ENCODE data around the gene TMEM119. TPM values are rescaled to one million over a fixed set of nuclear protein-coding genes. Genes with fewer than 3 reads are reported as not detected.
A peak's percentile ranks its signal among the peaks of the same experiment; 100 is the strongest.

TMEM119 gene
- total and polyA plus RNA-seq, 2 of the 4 experiments (the other 2 are of a cell fraction), result 8.1 to 9.2 TPM

GRCh38 chr12:108630481-108631207, 32.8 kb upstream of the TMEM119 start:
- no peaks in the 10 kb centered on the region for H3K27me3 ChIP-seq (ENCODE audit: control insufficient read depth, insufficient read depth, low read length)
- peak overlapping the region; percentile 49 for H3K14ac ChIP-seq (replicated peaks; ENCODE audit: low read depth, low read length)
- H3K9ac ChIP-seq (ENCODE audit: low read depth, low read length), result no peak overlapping the region
- H2BK15ac ChIP-seq (ENCODE audit: low read depth, low read length), result peak overlapping the region; percentile 75; the same call in 2 of the 3 replicates
- peak overlapping the region; percentile 86 for H2BK5ac ChIP-seq (ENCODE audit: low read depth, low read length, poor library complexity, severe bottlenecking)
- peak overlapping the region; percentile 17; the same call in 1 of the 2 replicates for H3K56ac ChIP-seq (ENCODE audit: extremely low read depth, insufficient read depth, low read length)
- WGBS, 2 experiments (ENCODE audit: extremely low coverage in 2 of 2, insufficient read length in 1 of 2), result 53% methylated on average over 3 of the region's 9 CpGs; no CpG with 5 or more reads in 1 of the 2 experiments
- peak overlapping the region; percentile 43 for H3K18ac ChIP-seq (ENCODE audit: low read depth, low read length)
- POLR2A ChIA-PET (ENCODE audit: unreplicated experiment), result no interaction called here
- H4K91ac ChIP-seq (ENCODE audit: insufficient read depth, low read depth, low read length), result peak overlapping the region; percentile 86
- peak overlapping the region; percentile 92 for H3K4ac ChIP-seq (ENCODE audit: low read depth, low read length)
- peaks cover 0 to 24% of the 10 kb centered on the region in 2 experiments; a peak in 2 of 4 replicates for H3K79me1 ChIP-seq (ENCODE audit: low read depth in 1 of 2, low read length in 2 of 2)
- H2AFZ ChIP-seq (replicated peaks; ENCODE audit: low read length, poor library complexity), result peak overlapping the region; percentile 77
- H4K5ac ChIP-seq (ENCODE audit: low read depth, low read length), result peak overlapping the region; percentile 31
- in situ Hi-C loops (cut with MboI; ENCODE audit: low sequenced_read_pairs), result loop anchor here (25.0 kb wide), 1 partner anchor 457 kb away; the partner anchor contains the start of genes ALKBH2 and UNG
- ATAC-seq (ENCODE audit: low read depth), result peak; percentile 33
- H3K27ac ChIP-seq (ENCODE audit: insufficient read depth, low read length), result peak overlapping the region; percentile 78
- no peaks in the 10 kb centered on the region for H3K9me3 ChIP-seq (ENCODE audit: control insufficient read depth, insufficient read depth, low read length)
- H2AK9ac ChIP-seq (replicated peaks; ENCODE audit: low read depth, low read length, poor library complexity), result peak overlapping the region; percentile 81
- TF ChIP-seq BHLHE40 (IDR thresholded peaks at IDR 0.05; ENCODE audit: low read depth, low read length) (0 out of 2 replicates have a peak, but pooled peaks have one; percentile 2), CEBPB (IDR thresholded peaks at IDR 0.05; ENCODE audit: low read depth, low read length) (no peak; the same call in 1 of the 2 replicates)
- H2BK20ac ChIP-seq (ENCODE audit: low read depth, low read length), result peak overlapping the region; percentile 69
- dilution Hi-C loops (cut with HindIII; ENCODE audit: low sequenced_read_pairs, unreplicated experiment), result no loop called here
- no peaks in the 10 kb centered on the region for H3K36me3 ChIP-seq (ENCODE audit: control insufficient read depth, insufficient read depth, low read length)
- H2AK5ac ChIP-seq (ENCODE audit: low read depth, low read length), result peak overlapping the region; percentile 92
- peaks cover 5% of the 10 kb centered on the region for H4K20me1 ChIP-seq (ENCODE audit: insufficient read depth, low read length)
- intact Hi-C loops (cut with micrococcal nuclease), result no loop called here
- peaks cover 26% of the 10 kb centered on the region for H3K9me1 ChIP-seq (ENCODE audit: insufficient read depth, low read length)
- peak; percentile 77 for DNase-seq
- BruUV-seq (replicated peaks), result no TSS peak
- no peak overlapping the region for H3K4me3 ChIP-seq (ENCODE audit: insufficient read depth, low read depth, low read length)
- CTCF ChIA-PET, result interaction anchor here (1.4 kb wide), 1 partner anchor 320 kb away, joined by 3 read pairs; no protein-coding TSS in a partner anchor
- peak overlapping the region; percentile 87 for H2BK120ac ChIP-seq (ENCODE audit: low read depth, low read length)
- H3K4me2 ChIP-seq (ENCODE audit: low read depth, low read length), result no peak overlapping the region
- H4K8ac ChIP-seq (ENCODE audit: low read depth in 2 of 2, low read length in 2 of 2), result peak overlapping the region; percentile 23 to 89; a peak in 3 of 4 replicates
- H3K23ac ChIP-seq (ENCODE audit: low read depth, low read length), result peak overlapping the region; percentile 90
- peaks cover 33% of the 10 kb centered on the region for H3K4me1 ChIP-seq (ENCODE audit: control insufficient read depth, insufficient read depth, low read length)

Measured in IMR-90 (cell line).